ENCODE measurements around the gene ZBTB8OS.
"Not testable (repeated sequence)": the region's sequence is repeated elsewhere in the genome, so short reads cannot be mapped to it uniquely, and the experiment has no call there.

ZBTB8OS gene

GRCh38 chr1:32650248-32650751, at the start of gene ZBTB8OS:
ZBTB8OS (minus strand) TSS chr1:32650550; CDS start chr1:32650529, 21 bp downstream.
- peak; percentile 74 for DNase-seq (ENCODE audit: low read depth, low spot score)

- DNase-seq (ENCODE audit: low read depth, low spot score) = not testable (repeated sequence)
Observed at GRCh38 chr1:32696996-32697395, 46.6 kb upstream of the ZBTB8OS start.

- DNase-seq (ENCODE audit: low read depth, low spot score) = no peak
Observed at GRCh38 chr1:32696041-32696440, 45.7 kb upstream of the ZBTB8OS start.

GRCh38 chr1:32695098-32695904, 45.0 kb upstream of the ZBTB8OS start:
- DNase-seq (ENCODE audit: low read depth, low spot score) = no peak

GRCh38 chr1:32693455-32694174, 43.3 kb upstream of the ZBTB8OS start:
- DNase-seq (ENCODE audit: low read depth, low spot score) = no peak

- no peak for DNase-seq (ENCODE audit: low read depth, low spot score)
Observed at GRCh38 chr1:32686387-32686786, 36.0 kb upstream of the ZBTB8OS start.

GRCh38 chr1:32685498-32685897, 35.1 kb upstream of the ZBTB8OS start:
- no peak for DNase-seq (ENCODE audit: low read depth, low spot score)

GRCh38 chr1:32684167-32684811, 33.9 kb upstream of the ZBTB8OS start:
- DNase-seq (ENCODE audit: low read depth, low spot score) = no peak

- no peak for DNase-seq (ENCODE audit: low read depth, low spot score)
Observed at GRCh38 chr1:32683397-32683796, 33.0 kb upstream of the ZBTB8OS start.

GRCh38 chr1:32681999-32682398, 31.6 kb upstream of the ZBTB8OS start:
- DNase-seq (ENCODE audit: low read depth, low spot score) = no peak

- no peak for DNase-seq (ENCODE audit: low read depth, low spot score)
Observed at GRCh38 chr1:32681509-32681908, 31.2 kb upstream of the ZBTB8OS start.

GRCh38 chr1:32680642-32681041, 30.3 kb upstream of the ZBTB8OS start:
- no peak for DNase-seq (ENCODE audit: low read depth, low spot score)

- DNase-seq (ENCODE audit: low read depth, low spot score) = not testable (repeated sequence)
Observed at GRCh38 chr1:32679993-32680392, 29.6 kb upstream of the ZBTB8OS start.

- no peak for DNase-seq (ENCODE audit: low read depth, low spot score)
Observed at GRCh38 chr1:32676945-32677344, 26.6 kb upstream of the ZBTB8OS start.

GRCh38 chr1:32668716-32669115, 18.4 kb upstream of the ZBTB8OS start:
- DNase-seq (ENCODE audit: low read depth, low spot score) = not testable (repeated sequence)

- no peak for DNase-seq (ENCODE audit: low read depth, low spot score)
Observed at GRCh38 chr1:32666901-32667566, 16.7 kb upstream of the ZBTB8OS start.

- DNase-seq (ENCODE audit: low read depth, low spot score) = no peak
Observed at GRCh38 chr1:32665915-32666314, 15.6 kb upstream of the ZBTB8OS start.

- DNase-seq (ENCODE audit: low read depth, low spot score) = no peak
Observed at GRCh38 chr1:32659581-32659980, 9.2 kb upstream of the ZBTB8OS start.

GRCh38 chr1:32652244-32652962, 2.1 kb upstream of the ZBTB8OS start:
- no peak for DNase-seq (ENCODE audit: low read depth, low spot score)

- peak; percentile 4 for DNase-seq (ENCODE audit: low read depth, low spot score)
Observed at GRCh38 chr1:32651461-32652073, 1.2 kb upstream of the ZBTB8OS start.

Data from brain pericyte (primary cell).